Measurements from ENCODE around the gene SLC6A15. TPM values are rescaled to one million over a fixed set of nuclear protein-coding genes. Genes with fewer than 3 reads are reported as not detected.

SLC6A15 gene
- total and polyA plus RNA-seq, 2 donors (not counting 1 experiment from before 2014, with no cell fraction given): 0.39 TPM; not detected in 1

DNA sequence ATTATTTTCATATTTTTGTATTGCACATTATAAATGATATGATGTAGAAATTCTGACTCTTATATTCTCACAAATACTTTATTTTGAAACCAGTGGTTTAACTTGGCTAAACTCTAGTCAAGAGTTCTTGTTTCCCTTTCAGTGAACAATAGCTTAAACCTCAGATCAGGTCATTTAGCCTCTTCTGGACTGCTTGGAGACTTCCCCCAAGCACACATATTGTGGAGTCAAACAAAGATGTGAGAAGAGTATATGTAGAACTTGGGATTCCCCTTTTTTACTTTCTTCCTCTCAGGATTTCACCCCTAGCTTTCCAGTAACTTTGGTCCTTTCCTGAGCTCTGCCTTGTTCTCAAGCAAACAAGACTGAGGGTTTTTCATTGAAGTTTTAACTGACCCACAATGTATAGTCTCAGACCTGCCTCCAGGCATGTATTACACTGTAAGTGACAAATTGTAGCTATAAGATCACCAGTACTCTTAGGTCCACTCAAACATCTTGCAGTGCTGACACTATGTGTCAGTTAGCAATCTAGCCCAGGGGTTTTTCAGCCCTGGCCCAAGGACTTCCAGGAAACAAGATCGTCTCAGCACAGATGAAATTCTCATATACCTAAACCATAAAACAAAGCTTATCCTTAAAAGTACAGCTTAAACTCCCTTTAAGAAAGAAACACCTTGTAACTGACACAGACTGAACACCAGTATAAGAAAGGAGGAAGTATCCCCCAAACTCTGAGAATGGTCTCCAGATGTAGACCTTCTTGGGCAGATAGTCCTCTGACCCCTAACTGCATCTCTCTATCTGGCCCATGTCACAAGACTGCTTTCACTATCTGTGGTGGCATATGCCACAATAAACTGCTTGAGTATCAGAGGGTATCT lies 98.6 kb downstream of the SLC6A15 start:
- no peaks in the 10 kb centered on the region for H3K27me3 ChIP-seq (replicated peaks in 1 of 4; ENCODE audit: control extremely low read depth in 1 of 4, control insufficient read depth in 3 of 4, insufficient read depth in 4 of 4, low read length in 3 of 4)
- DNase-seq (no peak), ATAC-seq (ENCODE audit: low read depth) (no peak)
- no peak overlapping the region for H3K9ac ChIP-seq (ENCODE audit: low read length)
- H3K36me3 ChIP-seq (replicated peaks in 1 of 2; ENCODE audit: control extremely low read depth in 1 of 2, control insufficient read depth in 1 of 2, extremely low read depth in 1 of 2, insufficient read depth in 2 of 2, low read length in 1 of 2): no peaks in the 10 kb centered on the region
- no peaks in the 10 kb centered on the region for H3K4me1 Mint-ChIP-seq
- WGBS (ENCODE audit: insufficient coverage): 88% methylated on average over 1 of the region's 1 CpG
- H3K4me1 ChIP-seq (ENCODE audit: control insufficient read depth in 2 of 2, insufficient read depth in 2 of 2, low read length in 2 of 2): no peaks in the 10 kb centered on the region
- H3K27ac ChIP-seq (ENCODE audit: low read length in 2 of 2): no peak overlapping the region
- CTCF ChIA-PET: no interaction called here
- no peaks in the 10 kb centered on the region for H3K27me3 Mint-ChIP-seq
- no peak overlapping the region for H3K27ac Mint-ChIP-seq
- H3K9me3 ChIP-seq (ENCODE audit: control extremely low read depth in 1 of 3, control insufficient read depth in 2 of 3, insufficient read depth in 1 of 3, low read length in 2 of 3): no peaks in the 10 kb centered on the region
- no peaks in the 10 kb centered on the region for H3K9me3 Mint-ChIP-seq (ENCODE audit: insufficient read depth)
- intact Hi-C loops (cut with micrococcal nuclease): no loop called here
- POLR2A ChIA-PET: no interaction called here
- no peak overlapping the region for H3K4me3 ChIP-seq (ENCODE audit: control extremely low read depth in 1 of 5, extremely low read depth in 1 of 5, insufficient read depth in 1 of 5, low read depth in 2 of 5, low read length in 4 of 5)
- H3K79me2 ChIP-seq (ENCODE audit: control insufficient read depth, insufficient read depth, low read length): no peaks in the 10 kb centered on the region
- TF ChIP-seq EZH2 (IDR thresholded peaks at IDR 0.05; ENCODE audit: borderline replicate concordance, insufficient read depth, low read depth, low read length, poor library complexity, severe bottlenecking): no peak
- TF ChIP-seq CTCF (IDR thresholded peaks at IDR 0.05): no peak
- H3K4me3 Mint-ChIP-seq: no peak overlapping the region
- no peaks in the 10 kb centered on the region for H4K20me1 ChIP-seq (ENCODE audit: control insufficient read depth, insufficient read depth, low read length, poor library complexity, severe bottlenecking)
- no peak overlapping the region for H2AFZ ChIP-seq (ENCODE audit: insufficient read depth, low read depth, low read length, poor library complexity, severe bottlenecking)
- no peak overlapping the region for H3K4me2 ChIP-seq (replicated peaks; ENCODE audit: low read depth, low read length, poor library complexity, severe bottlenecking)

- Mint-ChIP-seq H3K27me3 (no peaks in the 10 kb centered on the region), H3K4me3 (no peak overlapping the region), H3K4me1 (no peaks in the 10 kb centered on the region), H3K27ac (no peak overlapping the region), H3K9me3 (ENCODE audit: insufficient read depth) (no peaks in the 10 kb centered on the region)
- TF ChIP-seq CTCF (IDR thresholded peaks at IDR 0.05) (no peak), EZH2 (IDR thresholded peaks at IDR 0.05; ENCODE audit: borderline replicate concordance, insufficient read depth, low read depth, low read length, poor library complexity, severe bottlenecking) (no peak)
- intact Hi-C loops (cut with micrococcal nuclease): no loop called here
- Histone ChIP-seq H3K4me2 (replicated peaks; ENCODE audit: low read depth, low read length, poor library complexity, severe bottlenecking) (no peak overlapping the region), H3K79me2 (ENCODE audit: control insufficient read depth, insufficient read depth, low read length) (no peaks in the 10 kb centered on the region), H3K4me1 (ENCODE audit: control insufficient read depth in 2 of 2, insufficient read depth in 2 of 2, low read length in 2 of 2) (no peaks in the 10 kb centered on the region), H3K27me3 (replicated peaks in 1 of 4; ENCODE audit: control extremely low read depth in 1 of 4, control insufficient read depth in 3 of 4, insufficient read depth in 4 of 4, low read length in 3 of 4) (no peaks in the 10 kb centered on the region), H3K9ac (ENCODE audit: low read length) (no peak overlapping the region), H3K27ac (ENCODE audit: low read length in 2 of 2) (no peak overlapping the region), H3K9me3 (ENCODE audit: control extremely low read depth in 1 of 3, control insufficient read depth in 2 of 3, insufficient read depth in 1 of 3, low read length in 2 of 3) (no peaks in the 10 kb centered on the region), H2AFZ (ENCODE audit: insufficient read depth, low read depth, low read length, poor library complexity, severe bottlenecking) (no peak overlapping the region), H3K36me3 (replicated peaks in 1 of 2; ENCODE audit: control extremely low read depth in 1 of 2, control insufficient read depth in 1 of 2, extremely low read depth in 1 of 2, insufficient read depth in 2 of 2, low read length in 1 of 2) (no peaks in the 10 kb centered on the region), H4K20me1 (ENCODE audit: control insufficient read depth, insufficient read depth, low read length, poor library complexity, severe bottlenecking) (no peaks in the 10 kb centered on the region), H3K4me3 (ENCODE audit: control extremely low read depth in 1 of 5, extremely low read depth in 1 of 5, insufficient read depth in 1 of 5, low read depth in 2 of 5, low read length in 4 of 5) (no peak overlapping the region)
- ChIA-PET CTCF (interaction anchor here (1.2 kb wide), 1 partner anchor 10 kb away, joined by 4 read pairs; no protein-coding TSS in a partner anchor), POLR2A (no interaction called here)
- ATAC-seq (ENCODE audit: low read depth): no peak
- WGBS (ENCODE audit: insufficient coverage): 100% methylated on average over 2 of the region's 3 CpGs
- no peak for DNase-seq
Observed at GRCh38 chr12:84811291-84811690, 101.3 kb downstream of the SLC6A15 start.

Data from B cell (primary cell).